Stomach (tissue), 9 donors: ENCODE measurements around the gene F2. TPM values are rescaled to one million over a fixed set of nuclear protein-coding genes. Genes with fewer than 3 reads are reported as not detected.

ENCODE experiments used
- DNase-seq, 2 donors: peaks; one replicate each; pipeline versions ENCODE4 v3.0.0 to v3.0.0-alpha.2; 2013 to 2019
- H3K27ac ChIP-seq, 5 donors: fragments of 200-600 bp in 4 of 5; sonication (generic) in 4 of 5; one replicate each; pipeline ENCODE4 v1.5.1; 2013 to 2019; ENCODE audit warnings: mild to moderate bottlenecking in 1 of 5, moderate library complexity in 1 of 5
- H3K27me3 ChIP-seq, 3 donors: fragments of 200-600 bp; sonication (generic); one replicate each; pipeline ENCODE4 v1.5.1; 2017 to 2019; ENCODE audit warnings: mixed run types in 1 of 3
- H3K36me3 ChIP-seq, 4 donors: fragments of 200-600 bp; sonication (generic); 1 replicate in 3 of 4; 2 replicates in 1 of 4; pipeline ENCODE4 v1.5.1; 2016 to 2019
- H3K4me1 ChIP-seq, 4 donors: fragments of 200-600 bp; sonication (generic); one replicate each; pipeline ENCODE4 v1.5.1; 2016 to 2019
- H3K4me3 ChIP-seq, 4 donors: fragments of 200-600 bp; sonication (generic) in 3 of 4; one replicate each; pipeline ENCODE4 v1.5.1; 2016 to 2019; ENCODE audit warnings: mild to moderate bottlenecking in 1 of 4
- H3K9me3 ChIP-seq, 4 donors: fragments of 200-600 bp; sonication (generic); one replicate each; pipeline ENCODE4 v1.5.1; 2016 to 2019
- CTCF ChIP-seq, 7 experiments: fragments of 450-650 bp in 4 of 7; fragments of 200-600 bp in 3 of 7; sonication (generic) in 3 of 7; IDR thresholded peaks; one replicate each; pipeline ENCODE4 v1.5.1; 2016 to 2019; ENCODE audit warnings: antibody characterized with exemption in 7 of 7, control low read depth in 2 of 7, mild to moderate bottlenecking in 1 of 7
- EP300 ChIP-seq: sonication (generic); formaldehyde crosslinking; IDR thresholded peaks from one replicate; pipeline ENCODE4 v1.6.1; 2017; ENCODE audit warnings: antibody characterized with exemption
- POLR2A ChIP-seq, 4 donors: fragments of 450-650 bp; IDR thresholded peaks; one replicate each; pipeline ENCODE4 v1.6.1; 2016; ENCODE audit warnings: antibody characterized with exemption in 4 of 4, control low read depth in 2 of 4, mild to moderate bottlenecking in 1 of 4, moderate library complexity in 1 of 4
- POLR2AphosphoS5 ChIP-seq, 3 donors: sonication (generic); formaldehyde crosslinking; IDR thresholded peaks; one replicate each; pipeline ENCODE4 v1.6.1; 2016; ENCODE audit warnings: antibody characterized with exemption in 3 of 3
- WGBS, 5 donors: extraction: QIAGEN DNeasy Blood & Tissue Kit in 3 of 5; methylation state at CpG; one replicate each; pipeline versions ENCODE4 v1.1.5 to v1.1.7; 2013 to 2018; 5-methylcytosine and 5-hydroxymethylcytosine counted together
- intact Hi-C: fragments of 100-400 bp; cut with DNase I; formaldehyde crosslinking; loops from one replicate; pipeline ENCODE4 v1.15.1; 2023; ENCODE audit warnings: low total_unique reads
- polyA plus RNA-seq, 3 donors: library from polyadenylated mRNA; stranded (reverse); fragments of 200-250 nt; gene quantifications; one replicate each; pipeline ENCODE4 v1.2.3, GENCODE V29; 2013
- total RNA-seq, 5 donors: library from RNA; depleted of rRNA; stranded (reverse); fragments of >200 nt; gene quantifications; one replicate each; pipeline versions ENCODE4 v1.1.0 to v1.2.3, GENCODE V29; 2014 to 2016
- donor health status: healthy with polysubstance abuse.
- donor health status: Bipolar disorder and iron deficiency.
- donor health status: healthy.

F2 gene
- total and polyA plus RNA-seq, 8 donors = 0.19 to 0.92 (median 0.33) TPM; not detected in 5

- Histone ChIP-seq H3K4me3 (no peak overlapping the region), H3K27me3 (no peaks in the 10 kb centered on the region), H3K9me3 (no peaks in the 10 kb centered on the region), H3K36me3 (no peaks in the 10 kb centered on the region), H3K27ac (no peak overlapping the region), H3K4me1 (no peaks in the 10 kb centered on the region)
- intact Hi-C loops = no loop called here
- no peak for TF ChIP-seq CTCF (IDR thresholded peaks at IDR 0.05)
- TF ChIP-seq POLR2A (IDR thresholded peaks at IDR 0.05) = no peak
- no peak for TF ChIP-seq EP300
- TF ChIP-seq POLR2AphosphoS5 (IDR thresholded peaks at IDR 0.05) = no peak
- 85 to 91% (median 89%) methylated on average over 16 to 19 of the region's 19 CpGs for WGBS, 5 donors
- DNase-seq = no peak
Observed at GRCh38 chr11:46725338-46726205, 6.6 kb downstream of the F2 start.

GRCh38 chr11:46726206-46726862 is 7.3 kb downstream of the F2 start:
- 91 to 97% (median 93%) methylated on average over 22 to 26 of the region's 26 CpGs for WGBS, 5 donors
- Histone ChIP-seq H3K27me3 (no peaks in the 10 kb centered on the region), H3K36me3 (no peaks in the 10 kb centered on the region), H3K4me1 (no peaks in the 10 kb centered on the region), H3K9me3 (no peaks in the 10 kb centered on the region), H3K4me3 (no peak overlapping the region), H3K27ac (no peak overlapping the region)
- TF ChIP-seq EP300 (no peak), POLR2AphosphoS5 (IDR thresholded peaks at IDR 0.05) (no peak), POLR2A (IDR thresholded peaks at IDR 0.05) (no peak), CTCF (IDR thresholded peaks at IDR 0.05) (no peak)
- intact Hi-C loops = no loop called here
- no peak for DNase-seq

- TF ChIP-seq EP300 (no peak), CTCF (IDR thresholded peaks at IDR 0.05) (no peak), POLR2A (IDR thresholded peaks at IDR 0.05) (no peak), POLR2AphosphoS5 (IDR thresholded peaks at IDR 0.05) (no peak)
- H3K27ac ChIP-seq = no peak overlapping the region
- DNase-seq = no peak
- H3K9me3 ChIP-seq = no peaks in the 10 kb centered on the region
- H3K4me3 ChIP-seq = no peak overlapping the region
- H3K36me3 ChIP-seq = no peaks in the 10 kb centered on the region
- no peaks in the 10 kb centered on the region for H3K27me3 ChIP-seq
- WGBS, 5 donors = 87 to 95% (median 90%) methylated on average over 15 to 17 of the region's 17 CpGs
- intact Hi-C loops = no loop called here
- H3K4me1 ChIP-seq = no peaks in the 10 kb centered on the region
Observed at GRCh38 chr11:46727952-46728658, 9.1 kb downstream of the F2 start.

GRCh38 chr11:46728659-46729040 is 9.6 kb downstream of the F2 start:
- Histone ChIP-seq H3K4me3 (no peak overlapping the region), H3K36me3 (no peaks in the 10 kb centered on the region), H3K9me3 (no peaks in the 10 kb centered on the region), H3K4me1 (no peaks in the 10 kb centered on the region), H3K27me3 (no peaks in the 10 kb centered on the region), H3K27ac (no peak overlapping the region)
- 82 to 89% (median 86%) methylated on average over 9 of the region's 9 CpGs for WGBS, 5 donors
- no peak for DNase-seq
- TF ChIP-seq EP300 (no peak), CTCF (IDR thresholded peaks at IDR 0.05) (no peak), POLR2AphosphoS5 (IDR thresholded peaks at IDR 0.05) (no peak), POLR2A (IDR thresholded peaks at IDR 0.05) (no peak)
- intact Hi-C loops = no loop called here
